K562 (cell line): ENCODE measurements around the gene SOWAHC. TPM values are rescaled to one million over a fixed set of nuclear protein-coding genes. Genes with fewer than 3 reads are reported as not detected.

ENCODE experiments used
- ATAC-seq: fragments of 200-7000 bp; cut with Tn5 transposase; 3 replicates; pipeline ENCODE4 v1.9.1; 2020; ENCODE audit warnings: moderate library complexity
- BruUV-seq: library from RNA; stranded (reverse); fragments of 400-500 nt; replicated peaks from 2 replicates; lab custom pipeline; 2021; lab: Mats Ljungman, UMichigan
- CTCF ChIA-PET: fragments of 300-600 bp; formaldehyde crosslinking; extraction: SDS; loops from one replicate; lab custom pipeline; 2021; ENCODE audit warnings: low intra/inter-chr PET ratio; lab: Yijun Ruan, JAX
- POLR2A ChIA-PET: fragments of 300-600, 350-650 bp; sonication (Branson Sonifier 250); formaldehyde crosslinking; extraction: SDS; loops from one replicate; lab custom pipeline; 2021; ENCODE audit warnings: antibody characterized with exemption, inconsistent platforms; lab: Yijun Ruan, JAX
- DNase-seq, 4 experiments: peaks; one replicate each; pipeline versions ENCODE4 v3.0.0 to v3.0.0-alpha.2; 2011 to 2018; ENCODE audit warnings: low spot score in 3 of 4, mixed read lengths in 3 of 4; ENCODE audit errors: extremely low read depth in 1 of 4
- FAIRE-seq: peaks from 2 replicates; lab custom pipeline; 2011; peaks lifted over from hg19 to GRCh38; lab: Jason Lieb, UNC
- H2AFZ ChIP-seq: 2 replicates; pipeline ENCODE4 v1.6.0; 2011; ENCODE audit warnings: low read depth, low read length, control low read depth, inconsistent platforms
- H3K27ac ChIP-seq: fragments of 200-600 bp; 3 replicates; pipeline ENCODE4 v1.8.0; 2011; ENCODE audit warnings: low read depth, mild to moderate bottlenecking, control low read depth, inconsistent platforms, low read length, moderate library complexity, mixed read lengths; ENCODE audit errors: extremely low read depth
- H3K27me3 ChIP-seq, 2 experiments: fragments of 300-600 bp in 1 of 2; 2 replicates in 1 of 2; 3 replicates in 1 of 2; pipeline versions ENCODE4 v1.6.0 to v1.8.0; 2011; ENCODE audit warnings: inconsistent platforms in 2 of 2, low read length in 2 of 2, mild to moderate bottlenecking in 1 of 2, mixed read lengths in 1 of 2, moderate library complexity in 1 of 2; ENCODE audit not compliant: control insufficient read depth in 2 of 2, insufficient read depth in 2 of 2
- H3K36me3 ChIP-seq: fragments of 300-600 bp; 3 replicates; pipeline ENCODE4 v1.8.0; 2011; ENCODE audit warnings: mild to moderate bottlenecking, low read length, inconsistent platforms; ENCODE audit not compliant: control insufficient read depth, insufficient read depth
- H3K4me1 ChIP-seq, 2 experiments: fragments of 200-600 bp in 1 of 2; replicated peaks in 1 of 2; 2 replicates in 1 of 2; 3 replicates in 1 of 2; pipeline versions ENCODE4 v1.5.1 to v1.8.0; 2011; ENCODE audit warnings: inconsistent platforms in 2 of 2, low read length in 2 of 2, mild to moderate bottlenecking in 1 of 2, mixed read lengths in 1 of 2, moderate library complexity in 1 of 2; ENCODE audit not compliant: control insufficient read depth in 2 of 2, insufficient read depth in 2 of 2
- H3K4me2 ChIP-seq: 2 replicates; pipeline ENCODE4 v1.6.1; 2011; ENCODE audit warnings: low read length, control low read depth, inconsistent platforms, mixed read lengths; ENCODE audit not compliant: insufficient read depth
- H3K4me3 ChIP-seq: fragments of 200-600 bp; sonication (generic), shearing (Covaris generic); 2 replicates; pipeline ENCODE4 v1.5.1; 2016; ENCODE audit warnings: control low read depth, inconsistent platforms
- H3K79me2 ChIP-seq: fragments of 200-600 bp; 3 replicates; pipeline ENCODE4 v1.8.0; 2011; ENCODE audit warnings: low read length, inconsistent platforms; ENCODE audit not compliant: control insufficient read depth, insufficient read depth
- H3K9ac ChIP-seq, 2 experiments: 2 replicates each; pipeline versions ENCODE4 v1.6.0 to v1.6.1; 2011; ENCODE audit warnings: low read depth in 2 of 2, low read length in 2 of 2, control low read depth in 1 of 2, inconsistent platforms in 1 of 2, mild to moderate bottlenecking in 1 of 2, mixed read lengths in 1 of 2; ENCODE audit not compliant: insufficient read depth in 1 of 2
- H3K9me1 ChIP-seq: one replicate; pipeline ENCODE4 v1.6.0; 2011; ENCODE audit warnings: inconsistent platforms, mild to moderate bottlenecking, low read length, moderate library complexity; ENCODE audit not compliant: control insufficient read depth, insufficient read depth
- H3K9me3 ChIP-seq: replicated peaks from 2 replicates; pipeline ENCODE4 v1.5.1; 2011; ENCODE audit warnings: low read depth, low read length, inconsistent platforms; ENCODE audit not compliant: control insufficient read depth, insufficient read depth
- H4K20me1 ChIP-seq: replicated peaks from 2 replicates; pipeline ENCODE4 v1.6.1; 2011; ENCODE audit warnings: low read length, inconsistent platforms, mixed read lengths; ENCODE audit not compliant: control insufficient read depth, insufficient read depth
- ZNF140 ChIP-seq: fragments of 250-450 bp; sonication (Bioruptor Pico); IDR thresholded peaks from 2 replicates; pipeline ENCODE4 v1.8.0; 2021; ENCODE audit warnings: moderate library complexity, mild to moderate bottlenecking, inconsistent platforms
- WGBS: fragments of 100-300 bp; shearing (Covaris generic); methylation state at CpG from one replicate; pipeline ENCODE4 v1.1.6; 2016; ENCODE audit warnings: low coverage, mixed read lengths; ENCODE audit not compliant: insufficient coverage; ENCODE audit errors: missing lambda C conversion rate; 5-methylcytosine and 5-hydroxymethylcytosine counted together
- in situ Hi-C: fragments of 300-500 bp; cut with MboI; formaldehyde crosslinking; loops from 4 replicates; pipeline ENCODE4 v1.15.0; 2018; ENCODE audit warnings: inconsistent platforms, mixed read lengths
- intact Hi-C: fragments of 100-400 bp; cut with micrococcal nuclease; formaldehyde crosslinking; loops from 2 replicates; pipeline ENCODE4 v1.14.2; 2022
- polyA plus RNA-seq, 8 experiments: library from polyadenylated mRNA; depleted of rRNA in 4 of 8; stranded (reverse) in 5 of 8; unstranded in 3 of 8; fragments of >200 nt; fragmentation: Nextera tagmentation in 2 of 8; fragmentation: Illumina TruSeq in 1 of 8; extraction: Ambion mirVana in 2 of 8; extraction: Trizol in 1 of 8; gene quantifications; 2 replicates each; pipeline versions ENCODE4 v1.2.1 to v1.2.3, GENCODE V29; 2011 to 2014; ENCODE audit warnings: inconsistent platforms in 1 of 8, missing spikeins in 1 of 8
- total RNA-seq, 7 experiments: library from RNA; depleted of rRNA in 6 of 7; stranded (reverse); fragments of >200 nt in 6 of 7; fragmentation: Illumina TruSeq in 2 of 7; extraction: Trizol in 2 of 7; gene quantifications; 2 replicates each; pipeline versions ENCODE4 v1.2.1 to v1.2.3, GENCODE V29; 2011 to 2021; ENCODE audit warnings: low replicate concordance in 1 of 7
- TF ChIP-seq, protein P1 (sequence below), 2 experiments: fragments of 450-650 bp; formaldehyde crosslinking in 1 of 2; IDR thresholded peaks; 2 replicates each; pipeline versions ENCODE4 v1.4.0 to v1.6.1; 2014 to 2020; ENCODE audit warnings: mild to moderate bottlenecking in 2 of 2, borderline replicate concordance in 1 of 2, low read depth in 1 of 2
- TF ChIP-seq, protein P2 (sequence below), 2 experiments: fragments of 450-650 bp; IDR thresholded peaks; 2 replicates each; pipeline ENCODE4 v1.6.1; 2018; ENCODE audit warnings: mild to moderate bottlenecking in 2 of 2, low read depth in 1 of 2; ENCODE audit not compliant: partially characterized antibody in 2 of 2

The SOWAHC gene
- total and polyA plus RNA-seq, 9 of the 15 experiments (the other 6 are each of a cell fraction or from before 2014, with no cell fraction given), result 0.04 TPM; not detected in 8

DNA sequence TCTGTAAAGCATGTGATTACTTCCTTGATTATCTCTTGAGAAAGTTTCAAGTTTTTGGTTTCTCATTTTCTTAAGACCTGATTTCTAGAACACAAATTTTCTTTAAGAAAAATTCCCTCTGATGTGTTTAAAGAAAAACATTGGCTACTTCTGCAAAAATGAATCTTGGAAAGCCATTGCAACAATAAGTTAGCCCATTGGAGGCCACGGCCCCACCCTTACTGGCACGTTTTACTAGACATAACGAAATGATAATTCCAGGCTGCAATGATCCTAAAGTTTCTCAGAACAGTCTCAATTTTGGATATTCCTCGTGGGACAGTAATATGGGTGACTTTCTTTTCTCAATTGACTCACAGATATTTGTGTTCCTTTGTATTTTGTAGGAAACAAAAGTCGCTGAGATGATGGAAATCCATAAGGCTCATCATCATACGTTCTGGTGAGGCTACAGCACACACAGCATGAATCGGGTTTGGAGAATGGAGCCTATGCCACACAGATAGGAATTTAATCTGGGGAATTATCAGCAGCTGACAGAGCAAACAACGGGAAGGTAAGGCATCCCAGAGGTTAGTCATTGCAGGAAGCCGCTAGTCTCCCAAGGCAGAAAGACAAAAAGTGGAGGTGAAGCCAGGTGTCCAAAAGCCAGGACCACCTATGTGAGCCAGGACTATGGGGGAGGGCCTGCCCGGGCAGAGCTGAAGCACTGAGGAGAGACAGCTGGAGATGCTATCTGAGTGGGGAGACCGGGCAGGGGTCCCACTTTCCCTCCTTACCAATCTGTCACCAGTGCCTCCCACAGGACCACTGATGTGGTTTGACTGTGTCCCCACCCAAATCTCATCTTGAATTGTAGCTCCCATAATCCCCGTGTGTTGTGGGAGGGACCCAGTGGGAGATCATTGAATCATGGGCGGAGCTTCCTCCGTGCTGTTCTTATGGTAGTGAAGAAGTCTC is 35.9 kb downstream of the SOWAHC start:
- ChIA-PET POLR2A (no interaction called here), CTCF (no interaction called here)
- ATAC-seq (no peak), FAIRE-seq (no peak), DNase-seq (no peak)
- WGBS, result 1% methylated on average over 14 of the region's 14 CpGs
- TF ChIP-seq, protein P1, sequence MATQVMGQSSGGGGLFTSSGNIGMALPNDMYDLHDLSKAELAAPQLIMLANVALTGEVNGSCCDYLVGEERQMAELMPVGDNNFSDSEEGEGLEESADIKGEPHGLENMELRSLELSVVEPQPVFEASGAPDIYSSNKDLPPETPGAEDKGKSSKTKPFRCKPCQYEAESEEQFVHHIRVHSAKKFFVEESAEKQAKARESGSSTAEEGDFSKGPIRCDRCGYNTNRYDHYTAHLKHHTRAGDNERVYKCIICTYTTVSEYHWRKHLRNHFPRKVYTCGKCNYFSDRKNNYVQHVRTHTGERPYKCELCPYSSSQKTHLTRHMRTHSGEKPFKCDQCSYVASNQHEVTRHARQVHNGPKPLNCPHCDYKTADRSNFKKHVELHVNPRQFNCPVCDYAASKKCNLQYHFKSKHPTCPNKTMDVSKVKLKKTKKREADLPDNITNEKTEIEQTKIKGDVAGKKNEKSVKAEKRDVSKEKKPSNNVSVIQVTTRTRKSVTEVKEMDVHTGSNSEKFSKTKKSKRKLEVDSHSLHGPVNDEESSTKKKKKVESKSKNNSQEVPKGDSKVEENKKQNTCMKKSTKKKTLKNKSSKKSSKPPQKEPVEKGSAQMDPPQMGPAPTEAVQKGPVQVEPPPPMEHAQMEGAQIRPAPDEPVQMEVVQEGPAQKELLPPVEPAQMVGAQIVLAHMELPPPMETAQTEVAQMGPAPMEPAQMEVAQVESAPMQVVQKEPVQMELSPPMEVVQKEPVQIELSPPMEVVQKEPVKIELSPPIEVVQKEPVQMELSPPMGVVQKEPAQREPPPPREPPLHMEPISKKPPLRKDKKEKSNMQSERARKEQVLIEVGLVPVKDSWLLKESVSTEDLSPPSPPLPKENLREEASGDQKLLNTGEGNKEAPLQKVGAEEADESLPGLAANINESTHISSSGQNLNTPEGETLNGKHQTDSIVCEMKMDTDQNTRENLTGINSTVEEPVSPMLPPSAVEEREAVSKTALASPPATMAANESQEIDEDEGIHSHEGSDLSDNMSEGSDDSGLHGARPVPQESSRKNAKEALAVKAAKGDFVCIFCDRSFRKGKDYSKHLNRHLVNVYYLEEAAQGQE (IDR thresholded peaks at IDR 0.05; ENCODE audit: borderline replicate concordance), result no peak
- TF ChIP-seq, protein P1 (CRISPR knock-in tag; IDR thresholded peaks at IDR 0.05; ENCODE audit: low read depth), result no peak
- TF ChIP-seq, protein P2, sequence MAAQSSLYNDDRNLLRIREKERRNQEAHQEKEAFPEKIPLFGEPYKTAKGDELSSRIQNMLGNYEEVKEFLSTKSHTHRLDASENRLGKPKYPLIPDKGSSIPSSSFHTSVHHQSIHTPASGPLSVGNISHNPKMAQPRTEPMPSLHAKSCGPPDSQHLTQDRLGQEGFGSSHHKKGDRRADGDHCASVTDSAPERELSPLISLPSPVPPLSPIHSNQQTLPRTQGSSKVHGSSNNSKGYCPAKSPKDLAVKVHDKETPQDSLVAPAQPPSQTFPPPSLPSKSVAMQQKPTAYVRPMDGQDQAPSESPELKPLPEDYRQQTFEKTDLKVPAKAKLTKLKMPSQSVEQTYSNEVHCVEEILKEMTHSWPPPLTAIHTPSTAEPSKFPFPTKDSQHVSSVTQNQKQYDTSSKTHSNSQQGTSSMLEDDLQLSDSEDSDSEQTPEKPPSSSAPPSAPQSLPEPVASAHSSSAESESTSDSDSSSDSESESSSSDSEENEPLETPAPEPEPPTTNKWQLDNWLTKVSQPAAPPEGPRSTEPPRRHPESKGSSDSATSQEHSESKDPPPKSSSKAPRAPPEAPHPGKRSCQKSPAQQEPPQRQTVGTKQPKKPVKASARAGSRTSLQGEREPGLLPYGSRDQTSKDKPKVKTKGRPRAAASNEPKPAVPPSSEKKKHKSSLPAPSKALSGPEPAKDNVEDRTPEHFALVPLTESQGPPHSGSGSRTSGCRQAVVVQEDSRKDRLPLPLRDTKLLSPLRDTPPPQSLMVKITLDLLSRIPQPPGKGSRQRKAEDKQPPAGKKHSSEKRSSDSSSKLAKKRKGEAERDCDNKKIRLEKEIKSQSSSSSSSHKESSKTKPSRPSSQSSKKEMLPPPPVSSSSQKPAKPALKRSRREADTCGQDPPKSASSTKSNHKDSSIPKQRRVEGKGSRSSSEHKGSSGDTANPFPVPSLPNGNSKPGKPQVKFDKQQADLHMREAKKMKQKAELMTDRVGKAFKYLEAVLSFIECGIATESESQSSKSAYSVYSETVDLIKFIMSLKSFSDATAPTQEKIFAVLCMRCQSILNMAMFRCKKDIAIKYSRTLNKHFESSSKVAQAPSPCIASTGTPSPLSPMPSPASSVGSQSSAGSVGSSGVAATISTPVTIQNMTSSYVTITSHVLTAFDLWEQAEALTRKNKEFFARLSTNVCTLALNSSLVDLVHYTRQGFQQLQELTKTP (IDR thresholded peaks at IDR 0.05; ENCODE audit: low read depth in 1 of 2, partially characterized antibody in 2 of 2), result no peak
- no peak for TF ChIP-seq ZNF140
- H3K4me2 ChIP-seq, result no peak overlapping the region
- H3K9me3 ChIP-seq, result no peaks in the 10 kb centered on the region
- no peaks in the 10 kb centered on the region for H4K20me1 ChIP-seq
- no peaks in the 10 kb centered on the region for H3K9me1 ChIP-seq
- peaks cover 10 to 44% of the 10 kb centered on the region in 2 experiments; a peak in 4 of 5 replicates for H3K27me3 ChIP-seq
- no peak overlapping the region for H3K9ac ChIP-seq
- H3K27ac ChIP-seq, result no peak overlapping the region
- in situ Hi-C loops (no loop called here), intact Hi-C loops (no loop called here)
- H3K4me3 ChIP-seq, result no peak overlapping the region
- H3K79me2 ChIP-seq, result no peaks in the 10 kb centered on the region
- H3K4me1 ChIP-seq, result no peaks in the 10 kb centered on the region; a peak in 1 of 5 replicates
- no TSS peak for BruUV-seq
- no peaks in the 10 kb centered on the region for H3K36me3 ChIP-seq
- H2AFZ ChIP-seq, result no peak overlapping the region
